ENCODE measurements around the gene UBE4A.

UBE4A gene

GRCh38 chr11:118439646-118440045, 80.2 kb downstream of the UBE4A start:
- DNase-seq: peak; percentile 65

- DNase-seq: peak; percentile 38
Measured at GRCh38 chr11:118441770-118442275, 82.4 kb downstream of the UBE4A start.

GRCh38 chr11:118442301-118442700, 82.9 kb downstream of the UBE4A start:
- peak; percentile 57 for DNase-seq

- no peak for DNase-seq
Measured at GRCh38 chr11:118442908-118443589, 83.6 kb downstream of the UBE4A start.

GRCh38 chr11:118443590-118444218, 84.3 kb downstream of the UBE4A start:
- peak; percentile 78 for DNase-seq

GRCh38 chr11:118447423-118447822, 88.0 kb downstream of the UBE4A start:
- no peak for DNase-seq

- DNase-seq: peak; percentile 90
Measured at GRCh38 chr11:118448294-118448693, 88.9 kb downstream of the UBE4A start.

Measured in activated CD4-positive, alpha-beta T cell treated with anti-CD3 and anti-CD28 coated beads, Interleukin-10, Interleukin-2, amounts not matched to agents 100 ng/mL and 50 ng/mL, durations not matched to agents 16 hours and 8 hours (primary cell).